Upper lobe of right lung (tissue), 1 donor: ENCODE results near the gene ATOSA. TPM values are rescaled to one million over a fixed set of nuclear protein-coding genes. Genes with fewer than 3 reads are reported as not detected.
A peak's percentile ranks its signal among the peaks of the same experiment; 100 is the strongest.

ENCODE experiments used
- ATAC-seq: fragments of 200-7000 bp; cut with Tn5 transposase; one replicate; pipeline ENCODE4 v1.9.1; 2020; ENCODE audit warnings: mild to moderate bottlenecking, moderate library complexity
- DNase-seq: peaks from one replicate; pipeline ENCODE4 v3.0.0-alpha.2; 2020
- H3K27ac ChIP-seq: fragments of 200-600 bp; one replicate; pipeline ENCODE4 v1.8.0; 2022
- H3K27me3 ChIP-seq: fragments of 200-600 bp; one replicate; pipeline ENCODE4 v1.8.0; 2022; ENCODE audit warnings: mild to moderate bottlenecking
- H3K36me3 ChIP-seq: fragments of 200-600 bp; one replicate; pipeline ENCODE4 v1.8.0; 2022
- H3K4me1 ChIP-seq: fragments of 200-600 bp; one replicate; pipeline ENCODE4 v1.8.0; 2022
- H3K4me3 ChIP-seq: fragments of 200-600 bp; one replicate; pipeline ENCODE4 v1.8.0; 2022; ENCODE audit warnings: mild to moderate bottlenecking
- H3K9me3 ChIP-seq: fragments of 200-600 bp; one replicate; pipeline ENCODE4 v1.8.0; 2022
- intact Hi-C: fragments of 100-400 bp; cut with DNase I; formaldehyde crosslinking; loops from one replicate; pipeline ENCODE4 v1.11.0; 2022
- total RNA-seq: library from RNA; stranded (reverse); fragmentation: NEBNext Ultra II Directional; extraction: Animal tissue kit (Norgen Biotek cat#: 25700); gene quantifications from one replicate; pipeline ENCODE4 v1.2.1, GENCODE V29; 2021
- TF ChIP-seq, protein P1 (sequence below): fragments of 200-600 bp; IDR thresholded peaks from one replicate; pipeline ENCODE4 v1.8.0; 2022; ENCODE audit warnings: antibody characterized with exemption
- donor health status: DM: no; HTN: yes; CAD: no; lungs with severe emphysema.

Gene ATOSA
- total RNA-seq, 1 donor from 2014 or later = 42.5 TPM

- DNase-seq = no peak
- H3K27me3 ChIP-seq = no peaks in the 10 kb centered on the region
- intact Hi-C loops = no loop called here
- no peaks in the 10 kb centered on the region for H3K9me3 ChIP-seq
- no peaks in the 10 kb centered on the region for H3K4me1 ChIP-seq
- H3K27ac ChIP-seq = peak overlapping the region; percentile 18
- H3K4me3 ChIP-seq = no peak overlapping the region
- TF ChIP-seq, protein P1, sequence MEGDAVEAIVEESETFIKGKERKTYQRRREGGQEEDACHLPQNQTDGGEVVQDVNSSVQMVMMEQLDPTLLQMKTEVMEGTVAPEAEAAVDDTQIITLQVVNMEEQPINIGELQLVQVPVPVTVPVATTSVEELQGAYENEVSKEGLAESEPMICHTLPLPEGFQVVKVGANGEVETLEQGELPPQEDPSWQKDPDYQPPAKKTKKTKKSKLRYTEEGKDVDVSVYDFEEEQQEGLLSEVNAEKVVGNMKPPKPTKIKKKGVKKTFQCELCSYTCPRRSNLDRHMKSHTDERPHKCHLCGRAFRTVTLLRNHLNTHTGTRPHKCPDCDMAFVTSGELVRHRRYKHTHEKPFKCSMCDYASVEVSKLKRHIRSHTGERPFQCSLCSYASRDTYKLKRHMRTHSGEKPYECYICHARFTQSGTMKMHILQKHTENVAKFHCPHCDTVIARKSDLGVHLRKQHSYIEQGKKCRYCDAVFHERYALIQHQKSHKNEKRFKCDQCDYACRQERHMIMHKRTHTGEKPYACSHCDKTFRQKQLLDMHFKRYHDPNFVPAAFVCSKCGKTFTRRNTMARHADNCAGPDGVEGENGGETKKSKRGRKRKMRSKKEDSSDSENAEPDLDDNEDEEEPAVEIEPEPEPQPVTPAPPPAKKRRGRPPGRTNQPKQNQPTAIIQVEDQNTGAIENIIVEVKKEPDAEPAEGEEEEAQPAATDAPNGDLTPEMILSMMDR = no peak
- peaks cover 30% of the 10 kb centered on the region for H3K36me3 ChIP-seq
- no peak for ATAC-seq
Measured at GRCh38 chr15:52642386-52643361, 36.5 kb downstream of the ATOSA start.

DNA sequence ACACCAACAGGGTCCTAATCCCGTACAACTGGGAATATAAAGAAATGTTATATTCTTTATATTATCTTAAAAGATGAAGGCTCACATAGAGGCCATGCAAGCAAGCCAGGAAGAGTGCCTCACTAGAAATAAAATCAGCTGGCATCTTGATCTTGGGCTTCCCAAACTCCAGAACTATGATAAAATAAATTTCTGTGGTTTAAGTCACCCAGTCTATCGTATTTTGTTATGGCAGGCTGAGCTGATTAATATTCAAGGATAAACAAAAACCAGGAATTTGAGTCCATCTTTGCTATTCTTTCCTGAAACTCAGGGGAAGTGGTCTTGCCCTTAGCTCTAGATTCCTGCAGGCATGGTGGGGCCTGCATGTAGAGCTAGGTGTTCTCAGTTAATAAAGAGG, 42.7 kb downstream of the ATOSA start:
- H3K36me3 ChIP-seq = peaks cover 52% of the 10 kb centered on the region
- DNase-seq (no peak), ATAC-seq (no peak)
- TF ChIP-seq, protein P1 = no peak
- no peaks in the 10 kb centered on the region for H3K4me1 ChIP-seq
- H3K27ac ChIP-seq = no peak overlapping the region
- H3K9me3 ChIP-seq = no peaks in the 10 kb centered on the region
- intact Hi-C loops = no loop called here
- H3K4me3 ChIP-seq = no peak overlapping the region
- H3K27me3 ChIP-seq = no peaks in the 10 kb centered on the region

GRCh38 chr15:52635908-52636307, 43.3 kb downstream of the ATOSA start:
- ATAC-seq = no peak
- Histone ChIP-seq H3K27me3 (no peaks in the 10 kb centered on the region), H3K27ac (no peak overlapping the region), H3K4me1 (no peaks in the 10 kb centered on the region), H3K36me3 (peaks cover 47% of the 10 kb centered on the region), H3K9me3 (no peaks in the 10 kb centered on the region), H3K4me3 (no peak overlapping the region)
- intact Hi-C loops = no loop called here
- TF ChIP-seq, protein P1 = no peak
- no peak for DNase-seq

Other genes with a start within 250 kb of the ATOSA start
- 26.0 TPM for gene MYO5A, start 150.5 kb downstream of the ATOSA start, total RNA-seq
- gene ARPP19, start 110.4 kb downstream of the ATOSA start, total RNA-seq = 156 TPM
- not detected for gene ONECUT1, start 110.9 kb upstream of the ATOSA start, total RNA-seq